Measurements from ENCODE around the gene CCBE1. TPM values are rescaled to one million over a fixed set of nuclear protein-coding genes. Genes with fewer than 3 reads are reported as not detected.

The CCBE1 gene
- total RNA-seq, 1 donor from 2014 or later: not detected

GRCh38 chr18:59393381-59393780 lies 303.8 kb downstream of the CCBE1 start:
- no peak overlapping the region for H3K27ac Mint-ChIP-seq
- no peaks in the 10 kb centered on the region for H3K9me3 Mint-ChIP-seq
- DNase-seq: no peak

GRCh38 chr18:59388817-59389216 lies 308.4 kb downstream of the CCBE1 start:
- Mint-ChIP-seq H3K27me3 (peaks cover 20% of the 10 kb centered on the region), H3K9me3 (no peaks in the 10 kb centered on the region), H3K36me3 (ENCODE audit: low read depth) (no peaks in the 10 kb centered on the region), H3K4me1 (no peaks in the 10 kb centered on the region), H3K27ac (no peak overlapping the region), H3K4me3 (no peak overlapping the region)
- DNase-seq: no peak
- intact Hi-C loops (cut with micrococcal nuclease): no loop called here

More at GRCh38 chr18:59393381-59393780, 303.8 kb downstream of the CCBE1 start:
- H3K27me3 Mint-ChIP-seq: peaks cover 27% of the 10 kb centered on the region
- peaks cover 4% of the 10 kb centered on the region for H3K4me1 Mint-ChIP-seq
- intact Hi-C loops (cut with micrococcal nuclease): no loop called here
- no peak overlapping the region for H3K4me3 Mint-ChIP-seq
- no peaks in the 10 kb centered on the region for H3K36me3 Mint-ChIP-seq (ENCODE audit: low read depth)

GRCh38 chr18:59387687-59388565 lies 309.3 kb downstream of the CCBE1 start:
- DNase-seq: no peak
- no peak overlapping the region for H3K27ac Mint-ChIP-seq
- no peaks in the 10 kb centered on the region for H3K4me1 Mint-ChIP-seq
- H3K27me3 Mint-ChIP-seq: peaks cover 17% of the 10 kb centered on the region
- no peaks in the 10 kb centered on the region for H3K9me3 Mint-ChIP-seq
- H3K4me3 Mint-ChIP-seq: no peak overlapping the region
- H3K36me3 Mint-ChIP-seq (ENCODE audit: low read depth): no peaks in the 10 kb centered on the region
- intact Hi-C loops (cut with micrococcal nuclease): no loop called here

- H3K36me3 Mint-ChIP-seq (ENCODE audit: low read depth): no peaks in the 10 kb centered on the region
- intact Hi-C loops (cut with micrococcal nuclease): no loop called here
- H3K4me3 Mint-ChIP-seq: no peak overlapping the region
Measured at GRCh38 chr18:59386909-59387686, 310.1 kb downstream of the CCBE1 start.

GRCh38 chr18:59385191-59385590 lies 312.0 kb downstream of the CCBE1 start:
- Mint-ChIP-seq H3K27me3 (peaks cover 10% of the 10 kb centered on the region), H3K4me1 (no peaks in the 10 kb centered on the region), H3K36me3 (ENCODE audit: low read depth) (no peaks in the 10 kb centered on the region), H3K9me3 (no peaks in the 10 kb centered on the region), H3K27ac (no peak overlapping the region), H3K4me3 (no peak overlapping the region)
- intact Hi-C loops (cut with micrococcal nuclease): no loop called here
- DNase-seq: no peak

More at GRCh38 chr18:59386909-59387686, 310.1 kb downstream of the CCBE1 start:
- H3K9me3 Mint-ChIP-seq: no peaks in the 10 kb centered on the region
- no peaks in the 10 kb centered on the region for H3K4me1 Mint-ChIP-seq
- no peak overlapping the region for H3K27ac Mint-ChIP-seq
- peaks cover 11% of the 10 kb centered on the region for H3K27me3 Mint-ChIP-seq
- no peak for DNase-seq

- H3K4me1 Mint-ChIP-seq: no peaks in the 10 kb centered on the region
- no peak for DNase-seq
- H3K27me3 Mint-ChIP-seq: peaks cover 13% of the 10 kb centered on the region
- no peaks in the 10 kb centered on the region for H3K36me3 Mint-ChIP-seq (ENCODE audit: low read depth)
- H3K27ac Mint-ChIP-seq: no peak overlapping the region
- H3K4me3 Mint-ChIP-seq: no peak overlapping the region
- H3K9me3 Mint-ChIP-seq: no peaks in the 10 kb centered on the region
- intact Hi-C loops (cut with micrococcal nuclease): no loop called here
Measured at GRCh38 chr18:59383851-59384250, 313.4 kb downstream of the CCBE1 start.

GRCh38 chr18:59382383-59382782 lies 314.8 kb downstream of the CCBE1 start:
- Mint-ChIP-seq H3K27me3 (peaks cover 18% of the 10 kb centered on the region), H3K4me1 (peaks cover 8% of the 10 kb centered on the region), H3K9me3 (no peaks in the 10 kb centered on the region), H3K36me3 (ENCODE audit: low read depth) (no peaks in the 10 kb centered on the region), H3K4me3 (no peak overlapping the region), H3K27ac (no peak overlapping the region)
- intact Hi-C loops (cut with micrococcal nuclease): no loop called here
- no peak for DNase-seq

- Mint-ChIP-seq H3K9me3 (no peaks in the 10 kb centered on the region), H3K27ac (no peak overlapping the region), H3K4me3 (no peak overlapping the region), H3K27me3 (peaks cover 15% of the 10 kb centered on the region), H3K4me1 (peaks cover 8% of the 10 kb centered on the region), H3K36me3 (ENCODE audit: low read depth) (no peaks in the 10 kb centered on the region)
- DNase-seq: no peak
- intact Hi-C loops (cut with micrococcal nuclease): no loop called here
Measured at GRCh38 chr18:59381949-59382348, 315.3 kb downstream of the CCBE1 start.

Other genes with a start within 250 kb of the CCBE1 start
- gene PMAIP1, start 202.6 kb upstream of the CCBE1 start, total RNA-seq: 52.5 and 54.6 TPM in 2 replicates

All from activated CD4-positive, alpha-beta T cell treated with anti-CD3 and anti-CD28 coated beads, Interleukin-2, amount 10 ng/mL, durations not matched to agents 24 days and 14 days (primary cell).